22Rv1 (cell line): ENCODE measurements around the gene ASF1B.
A peak's percentile ranks its signal among the peaks of the same experiment; 100 is the strongest.

Source experiments
- H3K27ac ChIP-seq: fragments of 450-650 bp; 2 replicates; pipeline ENCODE4 v1.5.1; 2017
- ZFX ChIP-seq: fragments of 450-650 bp; IDR thresholded peaks from 2 replicates; pipeline ENCODE4 v1.6.1; 2017; ENCODE audit warnings: antibody characterized with exemption, borderline replicate concordance
- TF ChIP-seq, protein P1 (sequence below): fragments of 450-650 bp; IDR thresholded peaks from 2 replicates; pipeline ENCODE4 v1.5.1; 2017; ENCODE audit warnings: mild to moderate bottlenecking

Gene ASF1B

DNA sequence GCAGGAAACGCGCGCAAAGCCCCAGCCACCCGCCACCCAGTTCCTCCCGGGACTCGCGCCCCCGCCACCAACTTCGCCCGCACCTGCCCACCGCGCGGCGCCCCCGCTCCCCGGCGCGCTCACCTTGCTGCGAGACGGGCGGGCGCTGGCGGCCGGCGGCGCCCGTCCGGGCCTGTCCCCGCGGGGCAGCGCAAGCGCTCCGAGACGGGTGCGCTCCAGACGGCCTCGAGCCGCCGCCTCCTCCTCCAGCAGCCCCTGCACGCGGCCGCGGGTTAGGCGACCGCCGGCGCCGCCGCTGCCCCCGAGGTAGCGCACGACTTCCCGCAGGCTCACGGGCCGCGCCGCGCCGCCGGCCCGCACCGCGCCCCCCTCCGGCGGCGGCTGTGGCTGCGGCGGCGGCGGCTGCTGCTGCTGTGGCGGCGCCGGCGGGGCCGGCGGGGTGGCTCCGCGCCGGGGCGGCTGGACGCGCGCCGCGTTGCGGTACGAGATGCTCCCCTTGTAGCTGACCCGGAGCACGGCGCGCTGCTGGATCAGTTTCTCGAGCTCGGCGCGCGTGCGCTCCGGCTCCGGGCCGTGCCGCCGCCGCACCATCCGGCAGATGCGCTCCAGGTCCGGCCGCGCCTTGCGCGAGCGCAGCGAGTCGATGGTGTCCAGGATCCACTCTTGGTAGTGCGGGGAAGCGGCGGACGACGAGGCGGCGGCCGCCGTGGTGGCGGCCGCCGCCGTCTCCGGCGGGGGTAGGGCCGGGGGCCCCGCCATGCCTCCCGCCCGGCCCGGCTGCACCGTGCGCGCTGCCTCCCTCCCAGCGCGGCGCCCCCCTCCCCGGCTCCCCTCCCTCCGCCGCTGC, 46.5 kb downstream of the ASF1B start:
- TF ChIP-seq ZFX = no peak
- TF ChIP-seq, protein P1, sequence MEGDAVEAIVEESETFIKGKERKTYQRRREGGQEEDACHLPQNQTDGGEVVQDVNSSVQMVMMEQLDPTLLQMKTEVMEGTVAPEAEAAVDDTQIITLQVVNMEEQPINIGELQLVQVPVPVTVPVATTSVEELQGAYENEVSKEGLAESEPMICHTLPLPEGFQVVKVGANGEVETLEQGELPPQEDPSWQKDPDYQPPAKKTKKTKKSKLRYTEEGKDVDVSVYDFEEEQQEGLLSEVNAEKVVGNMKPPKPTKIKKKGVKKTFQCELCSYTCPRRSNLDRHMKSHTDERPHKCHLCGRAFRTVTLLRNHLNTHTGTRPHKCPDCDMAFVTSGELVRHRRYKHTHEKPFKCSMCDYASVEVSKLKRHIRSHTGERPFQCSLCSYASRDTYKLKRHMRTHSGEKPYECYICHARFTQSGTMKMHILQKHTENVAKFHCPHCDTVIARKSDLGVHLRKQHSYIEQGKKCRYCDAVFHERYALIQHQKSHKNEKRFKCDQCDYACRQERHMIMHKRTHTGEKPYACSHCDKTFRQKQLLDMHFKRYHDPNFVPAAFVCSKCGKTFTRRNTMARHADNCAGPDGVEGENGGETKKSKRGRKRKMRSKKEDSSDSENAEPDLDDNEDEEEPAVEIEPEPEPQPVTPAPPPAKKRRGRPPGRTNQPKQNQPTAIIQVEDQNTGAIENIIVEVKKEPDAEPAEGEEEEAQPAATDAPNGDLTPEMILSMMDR = peak; percentile 46; the same call in 1 of the 2 replicates
- peak overlapping the region; percentile 90 for H3K27ac ChIP-seq

DNA sequence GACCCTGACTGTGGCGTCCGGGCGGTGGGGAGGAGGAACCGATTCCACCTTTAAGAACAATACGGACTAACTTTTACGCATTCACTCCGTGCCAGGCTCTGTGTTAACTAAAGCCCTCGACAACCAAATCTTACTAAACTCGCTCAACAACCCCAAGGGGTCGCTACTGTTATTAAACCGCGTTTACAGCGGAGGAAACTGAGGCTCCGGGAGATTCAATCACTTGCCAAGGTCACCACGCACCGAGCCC, 47.1 kb downstream of the ASF1B start:
- peak overlapping the region; percentile 90 for H3K27ac ChIP-seq
- no peak for TF ChIP-seq ZFX
- TF ChIP-seq, protein P1 = no peak

DNA sequence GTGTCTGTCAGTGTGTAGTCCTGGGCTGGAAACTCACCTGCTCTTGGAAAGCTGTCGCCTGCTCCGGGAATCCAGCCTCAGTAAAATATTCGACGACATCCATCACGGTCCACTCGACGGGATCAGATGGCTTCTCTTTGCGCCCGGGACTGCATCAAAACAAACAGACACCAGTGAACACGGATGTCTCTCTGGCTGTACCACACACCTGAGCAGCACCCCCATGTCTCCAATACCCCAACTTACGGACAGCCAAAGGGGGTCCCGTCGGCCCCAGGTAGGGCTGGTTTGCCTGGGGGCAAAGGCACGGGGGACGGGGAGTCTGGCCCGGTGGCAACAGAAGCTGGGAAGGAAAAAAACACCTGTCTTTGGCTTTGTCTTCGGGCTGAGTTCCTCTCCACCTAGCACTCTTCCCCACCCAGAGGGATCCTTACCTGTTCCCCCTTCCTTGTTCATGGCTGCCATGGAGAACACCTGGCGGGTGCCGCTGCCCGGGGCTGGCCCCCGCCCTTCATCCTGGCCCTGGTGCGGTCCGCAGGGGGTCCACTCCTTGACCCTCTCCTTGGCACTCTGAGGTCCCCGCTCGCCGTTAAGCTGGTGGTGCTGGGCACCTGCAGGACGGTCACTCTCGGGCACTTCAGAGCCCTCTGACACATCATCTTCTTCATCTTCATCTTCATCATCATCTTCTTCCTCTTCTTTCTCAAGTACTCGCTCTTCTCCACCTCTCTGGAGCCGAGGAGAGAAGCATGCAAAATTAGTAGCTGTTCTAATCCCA, 47.6 kb downstream of the ASF1B start:
- peak overlapping the region; percentile 90 for H3K27ac ChIP-seq
- TF ChIP-seq, protein P1 = no peak
- no peak for TF ChIP-seq ZFX

DNA sequence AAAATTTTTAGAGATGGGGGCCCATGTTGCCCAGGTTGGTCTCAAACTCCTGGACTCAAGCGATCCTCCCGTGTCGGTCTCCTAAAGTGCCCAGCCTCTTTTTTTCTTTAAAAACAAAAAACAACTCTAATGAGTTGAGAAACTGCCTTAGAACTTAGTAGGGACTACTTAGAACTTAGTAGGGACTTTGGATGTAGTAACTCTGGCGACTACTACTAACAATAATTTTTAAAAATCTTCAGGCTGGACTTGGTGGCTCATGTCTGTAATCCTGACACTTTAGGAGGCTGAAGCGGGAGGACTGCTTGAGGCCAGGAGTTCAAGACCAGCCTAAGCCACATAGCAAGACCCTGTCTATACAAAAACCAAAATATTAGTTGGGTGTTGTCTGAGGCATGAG, 50.3 kb downstream of the ASF1B start:
- TF ChIP-seq, protein P1 = no peak
- TF ChIP-seq ZFX = no peak
- H3K27ac ChIP-seq = peak overlapping the region; percentile 90; the same call in 1 of the 2 replicates

DNA sequence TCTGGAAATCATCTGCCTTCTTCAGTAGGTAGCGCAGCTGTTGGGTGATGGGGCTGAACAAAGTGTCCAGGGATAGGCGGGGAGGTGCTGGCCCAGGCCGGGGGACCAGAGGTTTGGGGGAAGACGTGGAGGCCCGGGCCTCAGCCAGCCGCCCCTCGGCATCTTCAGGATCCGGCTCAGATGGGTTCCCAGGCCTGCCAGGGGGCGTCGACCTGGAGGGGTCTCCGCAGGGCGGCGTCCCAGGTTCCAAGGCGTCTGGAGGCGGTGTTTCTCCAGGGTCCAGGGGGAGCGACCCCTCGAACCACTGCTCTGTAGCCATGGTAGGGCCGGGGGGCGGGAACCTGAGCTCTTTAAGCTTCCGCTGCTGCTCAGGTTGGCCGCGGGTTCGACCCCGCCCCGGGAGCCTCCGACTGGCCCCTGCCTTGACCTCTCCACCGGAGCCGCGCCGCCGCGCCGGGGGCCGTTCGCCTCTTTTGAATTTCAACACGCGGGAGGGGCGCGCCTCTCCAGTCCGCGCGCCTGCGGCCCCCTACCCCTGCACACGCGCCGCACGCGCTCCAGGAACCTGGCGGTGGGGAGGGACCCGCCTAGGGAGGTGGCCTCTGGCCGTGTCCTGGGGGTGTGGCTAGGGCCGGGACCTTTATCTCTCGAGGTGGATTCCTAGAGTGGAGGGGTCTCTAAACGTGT, 50.9 kb downstream of the ASF1B start, which contains the start of gene C19orf67:
Gene C19orf67 (minus strand): TSS at position 475 of the 687 bp plus-strand sequence. CDS start 156 bp downstream, at position 319.
- TF ChIP-seq ZFX = no peak
- TF ChIP-seq, protein P1 = no peak
- H3K27ac ChIP-seq = peak within 1 kb of the TSS; percentile 90

DNA sequence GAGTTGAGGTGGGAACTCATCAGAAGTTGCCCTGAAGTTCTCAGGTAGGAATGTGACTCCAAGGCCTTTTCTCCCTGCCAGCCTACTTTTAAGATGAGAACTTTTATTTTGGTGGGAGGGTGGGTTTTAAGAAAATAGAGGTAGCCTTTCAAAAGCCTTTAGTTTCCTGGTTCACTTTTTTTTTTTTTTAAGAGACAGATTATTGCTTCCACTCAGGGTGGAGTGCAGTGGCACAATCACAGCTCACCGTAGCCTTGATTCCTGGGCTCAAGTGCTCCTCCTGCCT, 53.8 kb downstream of the ASF1B start:
- TF ChIP-seq ZFX = no peak
- TF ChIP-seq, protein P1 = no peak

More for the DNA sequence above, 53.8 kb downstream of the ASF1B start:
- peak overlapping the region; percentile 83 for H3K27ac ChIP-seq
